HG03108 (cell line): ENCODE results near the gene IKZF5.

Source experiments
- ATAC-seq: cut with Tn5 transposase; IDR thresholded peaks from one replicate; pipeline ENCODE4 v1.9.1; 2021; ENCODE audit warnings: moderate library complexity; ENCODE audit not compliant: unreplicated experiment

Gene IKZF5

DNA sequence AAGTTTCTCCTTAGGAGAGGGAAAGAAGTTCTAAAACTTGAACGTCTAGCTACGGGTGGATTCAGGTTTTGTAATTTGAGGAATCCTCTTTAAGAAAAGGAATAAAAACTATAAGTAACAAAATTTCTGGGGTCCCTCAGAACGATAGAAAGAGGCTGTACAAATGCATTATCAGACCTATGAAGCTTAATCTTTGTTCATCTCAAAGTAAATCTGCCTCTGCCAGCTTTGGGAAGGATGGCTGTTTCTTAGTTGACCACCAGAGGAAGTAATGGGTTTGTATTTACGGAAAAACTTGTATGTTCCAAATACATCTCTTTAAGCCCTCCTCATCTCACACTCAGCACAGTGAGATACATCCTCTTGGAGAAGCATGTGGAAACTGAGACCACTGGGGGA lies 27.5 kb downstream of the IKZF5 start:
- no peak for ATAC-seq

DNA sequence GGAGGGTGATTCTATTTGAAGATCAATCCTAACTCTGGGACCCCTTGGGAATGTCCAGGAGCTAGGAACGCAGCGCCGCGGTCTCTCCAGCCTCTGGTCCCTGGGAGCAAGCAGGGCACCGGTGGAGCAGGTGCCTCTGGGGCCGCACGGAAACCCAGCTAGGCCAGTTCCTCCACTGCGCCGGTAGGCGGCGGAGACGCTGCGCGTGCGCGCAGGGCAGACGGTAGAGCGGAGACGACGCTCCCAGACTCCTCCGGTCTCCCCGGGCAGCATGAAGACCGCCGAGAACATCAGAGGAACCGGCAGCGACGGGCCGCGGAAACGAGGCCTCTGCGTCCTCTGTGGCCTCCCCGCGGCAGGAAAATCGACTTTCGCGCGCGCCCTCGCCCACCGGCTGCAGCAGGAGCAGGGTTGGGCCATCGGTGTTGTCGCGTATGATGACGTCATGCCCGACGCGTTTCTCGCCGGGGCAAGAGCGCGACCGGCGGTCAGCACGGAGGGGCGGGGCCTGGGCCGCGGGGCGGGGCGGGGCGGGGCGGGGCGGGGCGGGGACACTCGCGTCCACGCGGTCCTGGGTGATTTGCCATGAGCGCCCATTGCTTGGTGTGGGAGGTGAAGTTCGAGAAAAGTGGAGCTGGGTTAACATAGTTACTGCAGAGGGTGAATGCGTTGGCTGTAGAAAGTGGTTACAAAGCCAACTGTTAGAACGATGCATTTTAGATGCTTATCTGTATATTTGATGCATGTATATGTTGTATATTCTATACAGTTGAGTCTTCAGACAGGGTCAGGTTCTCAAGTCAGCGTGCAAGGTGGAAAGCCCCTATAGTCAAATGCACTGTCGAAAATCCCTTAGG lies 28.2 kb downstream of the IKZF5 start, which contains the start of gene PSTK:
Gene PSTK (plus strand): TSS at position 193 of the 857 bp plus-strand sequence. CDS start 79 bp downstream, at position 272.
- ATAC-seq: peak; percentile 96

DNA sequence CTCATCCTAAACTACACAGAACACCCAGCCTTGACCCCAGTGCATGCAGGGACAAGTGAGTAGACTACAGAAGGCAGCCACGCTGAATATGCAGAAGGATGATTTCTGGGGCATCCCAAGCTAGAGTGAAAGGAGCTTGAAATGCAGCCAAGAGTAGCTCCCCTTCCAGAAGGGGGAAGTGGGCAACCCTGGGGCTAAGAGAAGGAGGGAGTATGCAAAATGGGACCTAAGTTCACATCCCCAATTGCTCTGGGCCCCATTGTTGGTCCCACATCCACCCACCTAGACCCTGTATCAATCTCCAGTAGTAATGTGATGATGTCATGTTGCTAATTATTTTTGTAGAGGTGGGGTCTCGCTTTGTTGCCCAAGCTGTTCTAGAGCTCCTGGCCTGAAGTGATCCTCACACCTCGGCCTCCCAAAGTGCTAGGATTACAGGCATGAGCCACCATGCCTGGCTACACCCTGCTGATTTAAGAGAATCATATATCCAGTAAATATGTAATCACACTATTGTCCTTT lies 34.0 kb downstream of the IKZF5 start:
- ATAC-seq: no peak

DNA sequence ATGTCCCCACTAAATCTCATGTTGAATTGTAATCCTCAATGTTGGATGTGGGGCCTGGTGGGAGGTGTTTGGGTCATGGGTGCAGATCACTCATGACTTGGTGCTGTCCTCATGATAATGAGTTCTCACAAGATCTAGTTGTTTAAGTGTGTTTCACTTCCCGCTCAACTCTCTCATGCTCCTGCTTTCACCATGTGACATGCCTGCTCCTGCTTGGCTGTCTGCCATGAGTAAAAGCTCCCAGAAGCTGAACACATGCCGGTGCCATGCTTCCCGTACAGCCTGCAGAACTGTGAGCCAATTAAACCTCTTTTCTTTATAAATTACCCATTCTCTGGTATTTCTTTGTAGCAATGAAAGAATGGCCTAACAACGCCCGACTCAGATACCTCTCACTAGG lies 34.6 kb downstream of the IKZF5 start:
- ATAC-seq: no peak

DNA sequence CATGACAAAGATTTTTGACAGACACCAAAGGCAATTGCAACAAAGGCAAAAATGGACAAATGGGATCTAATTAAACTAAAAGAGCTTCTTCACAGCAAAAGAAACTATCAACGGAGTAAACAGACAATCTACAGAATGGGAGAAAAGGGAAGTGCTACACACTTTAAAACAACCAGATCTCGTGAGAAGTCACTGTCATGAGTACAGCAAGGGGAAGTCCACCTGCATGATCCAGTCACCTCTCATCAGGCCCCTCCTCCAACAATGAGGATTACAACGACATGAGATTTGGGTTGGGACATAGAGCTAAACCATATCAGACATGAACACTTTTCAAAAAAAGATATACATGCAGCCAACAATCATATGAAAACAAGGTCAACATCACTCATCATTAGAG lies 39.9 kb downstream of the IKZF5 start:
- no peak for ATAC-seq

DNA sequence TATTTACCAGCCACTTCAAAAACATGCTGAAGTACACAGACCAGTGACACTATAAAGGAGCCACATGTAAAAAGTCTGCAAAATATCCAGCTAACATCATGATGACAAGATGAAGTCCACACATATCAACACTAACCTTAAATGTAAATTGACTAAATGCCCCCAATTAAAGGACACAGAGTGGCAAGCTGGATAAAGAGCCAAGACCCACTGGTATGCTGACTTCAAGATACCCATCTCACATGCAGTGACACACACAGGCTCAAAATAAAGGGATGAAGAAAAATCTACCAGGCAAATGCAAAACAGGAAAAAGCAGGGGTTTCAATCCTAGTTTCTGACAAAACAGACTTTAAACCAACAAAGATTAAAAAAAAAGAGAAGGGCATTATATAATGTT lies 41.7 kb downstream of the IKZF5 start:
- no peak for ATAC-seq

DNA sequence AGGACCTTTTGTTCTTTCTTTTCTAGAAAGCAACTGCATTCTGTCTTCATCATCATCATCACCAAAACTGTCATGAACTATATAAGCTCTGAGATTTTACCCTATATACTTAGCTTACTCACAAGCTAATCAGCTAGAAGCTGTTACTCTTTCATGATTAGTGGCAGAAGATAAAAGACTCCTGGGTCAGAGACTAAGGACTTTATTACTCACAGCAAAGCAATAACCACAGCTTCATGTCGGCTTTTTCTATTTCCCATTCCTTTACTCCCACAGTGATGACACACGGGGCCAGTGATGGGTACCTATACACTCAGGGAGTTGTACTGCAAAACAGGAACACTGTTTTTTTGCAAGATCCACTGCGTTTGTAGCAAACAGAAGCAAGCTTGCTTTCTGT lies 46.2 kb downstream of the IKZF5 start:
- ATAC-seq: no peak

DNA sequence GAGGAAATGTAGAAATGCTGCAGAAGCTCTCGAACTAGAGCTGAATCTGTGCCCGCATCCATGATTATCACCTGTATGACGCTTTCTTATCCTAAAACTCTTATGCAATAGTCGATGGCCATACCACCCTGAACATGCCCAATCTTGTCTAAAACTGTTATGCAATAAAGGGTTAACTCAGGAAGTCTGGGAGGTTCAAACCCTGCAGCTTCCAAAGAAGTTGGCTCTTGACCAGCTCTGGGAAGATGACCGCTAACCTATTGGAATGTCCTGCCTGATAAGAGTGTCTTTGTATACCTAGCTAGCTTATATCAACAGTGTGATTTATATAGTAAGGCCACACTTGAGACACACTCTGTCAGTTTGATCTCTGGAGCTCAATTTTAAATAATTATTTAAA lies 51.1 kb downstream of the IKZF5 start:
- ATAC-seq: no peak

DNA sequence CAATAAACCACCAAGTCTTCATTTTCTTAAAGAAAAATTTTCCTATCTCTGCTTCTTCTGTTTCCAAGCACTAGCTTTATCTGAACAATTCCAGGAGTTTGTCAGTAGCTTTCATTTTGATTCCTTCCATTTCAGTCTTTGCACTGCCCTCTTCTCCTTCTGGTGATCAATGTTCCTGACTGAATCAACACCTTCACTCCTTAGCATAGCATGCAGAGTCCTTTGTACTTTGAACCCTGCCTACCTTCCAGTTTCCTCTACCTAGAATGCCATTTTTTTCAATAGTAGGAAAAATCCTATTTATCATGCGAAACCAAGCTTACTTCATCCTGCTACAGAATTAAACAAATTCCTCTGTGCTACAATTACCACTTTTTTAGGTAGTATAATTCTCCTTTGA lies 52.7 kb downstream of the IKZF5 start:
- no peak for ATAC-seq

DNA sequence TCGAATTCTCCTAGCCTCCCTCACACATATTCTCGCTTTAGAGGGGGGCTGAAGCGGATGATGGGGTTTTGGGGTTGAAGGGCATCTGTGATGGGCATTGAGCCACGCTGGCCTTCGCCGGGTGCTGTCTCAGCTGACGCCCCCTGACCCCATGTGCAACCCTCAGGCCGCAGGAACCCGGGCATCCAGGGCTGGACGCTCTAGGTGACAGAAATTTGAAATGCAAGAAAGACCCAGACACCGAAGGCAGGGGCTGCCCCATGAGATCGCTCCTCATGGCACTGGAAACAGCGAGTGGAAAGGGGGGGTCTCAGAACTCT lies 53.9 kb downstream of the IKZF5 start:
- ATAC-seq: no peak

DNA sequence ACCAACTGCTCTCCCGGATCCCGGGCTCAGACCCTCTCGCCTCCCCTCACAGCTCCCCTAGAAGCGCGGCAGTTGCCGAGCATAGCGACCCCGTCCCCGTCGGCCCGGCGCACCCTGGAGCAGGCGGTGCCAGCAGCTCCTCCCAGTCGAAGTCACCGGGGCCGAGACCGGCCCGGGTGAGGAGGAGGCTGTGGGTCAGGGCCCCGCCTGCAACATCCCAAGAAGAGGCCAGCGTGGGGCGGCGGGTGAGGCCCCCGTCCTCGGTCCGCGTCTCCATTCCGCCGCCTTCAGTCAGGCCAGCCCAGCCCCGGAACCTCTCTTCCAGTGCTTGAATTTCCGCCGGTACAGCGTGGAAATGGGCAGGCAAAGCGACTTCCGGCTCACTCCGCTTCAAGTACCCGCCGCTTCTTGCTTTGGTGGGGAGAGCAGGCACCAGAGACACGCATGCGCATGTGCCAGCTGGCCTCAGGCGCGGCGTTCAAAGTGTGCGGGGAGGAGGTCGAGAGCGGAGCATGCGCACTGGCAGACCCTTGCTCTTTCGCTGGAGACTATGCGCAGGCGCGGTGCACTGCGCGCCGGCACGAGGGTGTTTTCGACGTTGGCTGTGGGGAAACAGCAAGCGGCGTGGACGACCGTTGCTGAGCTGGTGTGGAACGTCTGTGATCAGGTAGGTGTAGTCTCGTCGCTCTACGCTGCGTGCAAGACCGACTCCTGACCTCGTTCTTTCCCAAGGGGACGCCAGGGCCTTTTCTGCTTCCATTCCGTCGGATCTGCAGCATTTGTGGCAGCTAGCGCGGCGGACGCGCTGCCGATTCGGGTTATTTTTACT lies 54.5 kb downstream of the IKZF5 start, which contains the start of gene C10orf88:
Gene C10orf88 (minus strand): TSS at position 326 of the 829 bp plus-strand sequence. CDS start 49 bp downstream, at position 277.
- ATAC-seq: peak; percentile 99

DNA sequence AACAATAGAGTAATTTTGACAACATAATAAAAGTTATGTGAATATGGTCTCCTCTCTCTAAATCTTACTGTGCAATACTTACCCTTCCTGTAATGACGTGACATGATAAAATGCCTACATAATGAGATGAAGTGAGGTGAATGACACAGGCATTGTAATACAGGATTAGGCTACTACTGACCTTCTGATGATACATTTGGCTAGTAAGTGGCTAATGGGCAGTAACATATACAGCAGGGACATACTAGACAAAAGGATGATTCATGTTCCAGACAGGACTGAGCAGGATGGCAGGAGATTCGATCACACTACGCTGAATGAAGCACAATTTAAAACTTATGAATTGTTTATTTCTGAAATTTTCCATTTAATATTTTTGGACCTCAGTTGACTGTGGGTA lies 59.3 kb downstream of the IKZF5 start:
- ATAC-seq: no peak
